ENCODE data around the gene HIVEP1. TPM values are rescaled to one million over a fixed set of nuclear protein-coding genes. Genes with fewer than 3 reads are reported as not detected.
"Not testable (repeated sequence)": the region's sequence is repeated elsewhere in the genome, so short reads cannot be mapped to it uniquely, and the experiment has no call there.

Gene HIVEP1
- total RNA-seq, 1 donor from 2014 or later: 15.2 TPM

GRCh38 chr6:12083763-12084162 lies 71.7 kb downstream of the HIVEP1 start:
- DNase-seq (ENCODE audit: low spot score): no peak

GRCh38 chr6:12084681-12085080 lies 72.6 kb downstream of the HIVEP1 start:
- no peak for DNase-seq (ENCODE audit: low spot score)

GRCh38 chr6:12088531-12088930 lies 76.4 kb downstream of the HIVEP1 start:
- DNase-seq (ENCODE audit: low spot score): no peak

GRCh38 chr6:12090714-12091113 lies 78.6 kb downstream of the HIVEP1 start:
- DNase-seq (ENCODE audit: low spot score): no peak

GRCh38 chr6:12092762-12093161 lies 80.7 kb downstream of the HIVEP1 start:
- no peak for DNase-seq (ENCODE audit: low spot score)

DNA sequence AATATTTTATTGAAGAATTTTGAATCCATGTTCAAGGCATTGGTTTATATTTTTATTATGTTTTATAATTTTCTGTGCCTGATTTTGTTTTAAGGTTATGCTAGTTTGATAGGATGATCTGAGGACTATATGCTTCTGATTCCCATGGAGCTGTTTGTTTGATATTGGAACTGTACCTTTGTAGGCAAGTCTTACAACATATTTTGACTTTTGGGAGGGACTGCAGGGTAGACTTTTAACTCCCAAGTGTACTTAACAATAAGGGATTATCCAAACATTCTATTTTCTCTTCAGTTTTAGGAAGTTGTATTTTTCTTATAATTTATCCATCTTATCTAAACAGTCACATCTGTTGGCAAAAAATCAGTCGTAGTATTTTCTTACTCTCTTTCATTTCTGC lies 82.6 kb downstream of the HIVEP1 start:
- no peak for DNase-seq (ENCODE audit: low spot score)

GRCh38 chr6:12096342-12096741 lies 84.2 kb downstream of the HIVEP1 start:
- no peak for DNase-seq (ENCODE audit: low spot score)

DNA sequence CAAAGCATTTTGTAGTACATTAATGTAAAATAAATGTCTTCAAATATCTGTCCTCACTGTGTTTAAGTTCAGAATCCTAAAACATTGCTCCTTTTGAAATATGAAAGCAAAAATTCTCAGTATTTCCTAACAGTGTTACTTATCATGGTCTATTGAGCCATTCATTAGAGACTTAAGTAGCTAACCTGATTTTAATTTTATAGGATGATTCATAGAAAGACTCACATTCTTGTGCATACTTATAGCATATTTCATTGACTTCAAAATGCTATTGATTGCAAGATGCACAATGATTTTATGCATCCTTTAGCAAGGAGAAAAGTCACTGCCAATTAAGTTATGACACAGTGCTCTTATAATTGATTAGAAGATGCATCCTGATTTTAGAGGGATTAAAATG lies 85.7 kb downstream of the HIVEP1 start:
- DNase-seq (ENCODE audit: low spot score): no peak

DNA sequence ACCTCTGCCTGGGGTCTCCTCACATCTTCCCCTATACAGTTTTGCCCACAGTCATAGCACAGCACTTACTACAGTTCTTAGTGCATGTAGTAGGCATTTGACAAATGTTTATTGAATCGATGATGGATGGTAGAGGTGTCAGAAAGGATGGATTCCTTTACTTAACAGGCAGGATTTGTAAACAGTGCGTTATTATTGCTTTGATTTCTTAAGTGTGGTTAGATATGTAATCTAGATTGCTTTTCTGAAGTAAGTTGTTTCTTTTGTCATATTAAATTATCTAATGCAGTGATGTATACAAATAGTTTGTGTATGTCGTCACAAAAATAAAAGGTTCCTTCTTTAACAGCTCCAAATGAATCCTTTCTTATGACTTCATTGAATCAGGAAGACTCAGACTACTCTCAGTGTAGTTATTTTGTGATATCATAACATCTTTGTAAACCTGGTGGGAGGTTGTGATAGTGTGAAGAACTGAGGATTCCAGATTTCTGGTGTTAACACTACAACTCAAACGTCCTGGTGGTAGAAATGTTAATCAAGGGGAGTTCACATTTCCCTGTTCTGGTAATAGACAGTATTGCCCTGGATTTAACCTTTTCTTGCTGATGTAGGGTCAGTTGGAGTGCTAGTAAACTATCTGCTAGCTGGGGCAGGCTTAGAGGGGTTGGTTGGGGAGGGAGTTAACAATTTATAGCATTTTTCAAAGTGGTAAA lies 87.7 kb downstream of the HIVEP1 start:
- no peak for DNase-seq (ENCODE audit: low spot score)

DNA sequence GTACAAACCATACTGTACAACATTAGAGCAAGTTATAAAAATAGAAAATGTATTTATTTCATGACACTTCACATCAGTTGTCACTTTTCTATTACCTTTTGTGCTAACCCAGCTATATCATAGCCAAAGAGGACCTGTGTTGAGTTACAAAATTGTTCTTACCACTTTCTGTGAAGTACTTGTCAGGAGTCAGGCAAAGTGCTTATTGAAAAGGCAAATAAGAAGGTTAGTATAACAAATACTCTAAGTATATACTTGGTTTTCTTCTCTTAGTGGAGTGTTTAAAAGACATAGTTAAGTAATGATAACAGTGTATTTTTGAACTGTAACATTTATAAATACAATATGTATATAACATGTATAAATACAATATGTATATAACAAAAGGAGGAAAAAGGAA lies 88.9 kb downstream of the HIVEP1 start:
- no peak for DNase-seq (ENCODE audit: low spot score)

DNA sequence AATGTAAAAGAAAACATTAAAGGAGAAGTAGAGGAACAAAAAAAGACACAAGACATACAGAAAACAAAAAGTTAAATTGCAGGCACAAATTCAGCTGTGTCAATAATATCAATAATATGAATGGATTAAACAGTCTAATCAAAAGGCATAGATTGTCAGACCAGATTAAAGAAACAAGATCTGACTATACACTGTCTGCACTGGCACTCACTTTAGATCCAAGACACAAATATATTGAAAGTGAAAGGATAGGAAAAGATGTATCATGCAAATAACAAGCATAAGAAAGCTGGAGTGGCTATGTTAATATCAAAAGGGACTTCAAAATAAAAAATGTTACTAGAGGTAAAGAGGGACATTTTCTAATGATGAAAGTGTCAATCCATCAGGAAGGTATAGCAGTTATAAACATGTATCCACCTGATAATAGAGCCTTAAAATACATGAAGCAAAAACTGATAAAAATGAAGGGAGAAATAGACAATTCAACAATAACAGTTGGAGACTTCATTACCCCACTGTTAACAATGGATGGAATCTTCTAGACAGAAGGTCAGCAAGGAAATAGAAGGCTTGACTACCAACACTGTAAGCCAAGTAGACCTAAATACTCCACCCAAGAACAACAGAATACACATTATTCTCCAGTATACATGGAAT lies 89.7 kb downstream of the HIVEP1 start:
- no peak for DNase-seq (ENCODE audit: low spot score)

GRCh38 chr6:12102350-12102749 lies 90.2 kb downstream of the HIVEP1 start:
- DNase-seq (ENCODE audit: low spot score): no peak

GRCh38 chr6:12103158-12103557 lies 91.0 kb downstream of the HIVEP1 start:
- DNase-seq (ENCODE audit: low spot score): no peak

- no peak for DNase-seq (ENCODE audit: low spot score)
Measured at GRCh38 chr6:12105271-12105670, 93.2 kb downstream of the HIVEP1 start.

GRCh38 chr6:12108376-12108775 lies 96.3 kb downstream of the HIVEP1 start:
- not testable (repeated sequence) for DNase-seq (ENCODE audit: low spot score)

- DNase-seq (ENCODE audit: low spot score): no peak
Measured at GRCh38 chr6:12110523-12111362, 98.6 kb downstream of the HIVEP1 start.

DNA sequence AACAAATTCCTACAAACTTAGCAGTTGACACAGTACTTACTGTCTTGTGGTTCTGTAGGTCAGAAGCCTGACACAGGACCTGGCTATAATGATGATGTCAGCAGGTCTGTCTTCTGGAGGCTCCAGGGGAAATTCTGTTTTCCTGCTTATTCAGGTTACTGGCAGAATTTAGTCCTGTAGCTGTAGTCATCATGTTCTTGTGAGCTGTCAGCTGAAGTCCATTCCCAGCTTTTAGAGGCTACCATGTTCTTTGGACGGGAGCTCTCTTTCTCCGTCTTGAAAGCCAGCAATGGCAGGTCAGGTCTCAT lies 99.2 kb downstream of the HIVEP1 start:
- no peak for DNase-seq (ENCODE audit: low spot score)

- DNase-seq (ENCODE audit: low spot score): no peak
Measured at GRCh38 chr6:12112540-12113189, 100.6 kb downstream of the HIVEP1 start.

- DNase-seq (ENCODE audit: low spot score): no peak
Measured at GRCh38 chr6:12113190-12113577, 101.1 kb downstream of the HIVEP1 start.

DNA sequence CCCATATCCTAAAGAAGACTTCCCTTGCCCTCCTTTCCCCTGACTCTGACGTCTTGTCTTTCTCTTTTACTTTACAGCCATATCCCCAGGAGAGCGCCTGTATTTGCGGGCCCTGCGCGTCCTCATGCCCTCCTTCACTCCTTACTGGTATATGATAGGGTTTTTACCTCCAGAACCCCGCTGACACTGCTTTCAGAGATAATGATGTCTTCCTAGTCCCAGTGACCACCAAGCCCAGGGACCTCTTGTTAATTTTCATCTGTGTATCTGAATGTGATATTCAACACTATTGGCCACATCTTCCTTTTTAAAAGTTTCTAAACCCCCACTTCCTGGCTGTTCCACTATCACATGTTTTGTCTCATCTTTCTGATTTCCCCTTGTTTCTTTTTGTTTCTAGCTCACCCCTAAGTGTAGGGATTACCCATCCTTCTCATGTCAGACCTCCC lies 102.0 kb downstream of the HIVEP1 start:
- no peak for DNase-seq (ENCODE audit: low spot score)

- DNase-seq (ENCODE audit: low spot score): no peak
Measured at GRCh38 chr6:12115001-12115400, 102.9 kb downstream of the HIVEP1 start.

GRCh38 chr6:12115492-12115891 lies 103.4 kb downstream of the HIVEP1 start:
- no peak for DNase-seq (ENCODE audit: low spot score)
